B cell (primary cell): ENCODE measurements around the gene MPIG6B. TPM values are rescaled to one million over a fixed set of nuclear protein-coding genes. Genes with fewer than 3 reads are reported as not detected.

Experiments used
- ATAC-seq: fragments of 200-7000 bp; cut with Tn5 transposase; one replicate; pipeline ENCODE4 v1.10.0; 2021; ENCODE audit warnings: low read depth, mild to moderate bottlenecking, moderate number of reproducible peaks, moderate library complexity
- CTCF ChIA-PET: fragments of 350-600 bp; sonication (Branson Sonifier 250); formaldehyde crosslinking; loops from one replicate; lab custom pipeline; 2021; ENCODE audit warnings: antibody characterized with exemption, inconsistent platforms; lab: Charles Lee
- POLR2A ChIA-PET: fragments of 350-600 bp; sonication (Branson Sonifier 250); formaldehyde crosslinking; loops from one replicate; lab custom pipeline; 2021; ENCODE audit warnings: antibody characterized with exemption; lab: Charles Lee
- DNase-seq: peaks from one replicate; pipeline ENCODE4 v3.0.0; 2013
- H2AFZ ChIP-seq: 2 replicates; pipeline ENCODE4 v1.6.1; 2012; ENCODE audit warnings: mild to moderate bottlenecking, low read depth, low read length; ENCODE audit not compliant: insufficient read depth, poor library complexity, severe bottlenecking
- H3K27ac ChIP-seq, 2 donors: 1 replicate in 1 of 2; 2 replicates in 1 of 2; pipeline ENCODE4 v1.5.1; 2012 to 2013; ENCODE audit warnings: low read length in 2 of 2, mild to moderate bottlenecking in 2 of 2, moderate library complexity in 1 of 2
- H3K27me3 ChIP-seq, 4 experiments: fragments of 200-600 bp in 1 of 4; sonication (generic) in 1 of 4; replicated peaks in 1 of 4; 1 replicate in 2 of 4; 2 replicates in 2 of 4; pipeline versions ENCODE4 v1.6.1 to v1.7.0; 2013 to 2016; ENCODE audit warnings: low read length in 3 of 4, mild to moderate bottlenecking in 2 of 4, mixed read lengths in 1 of 4, moderate library complexity in 1 of 4; ENCODE audit not compliant: insufficient read depth in 4 of 4, control insufficient read depth in 3 of 4; ENCODE audit errors: control extremely low read depth in 1 of 4
- H3K36me3 ChIP-seq, 2 experiments: replicated peaks in 1 of 2; 1 replicate in 1 of 2; 2 replicates in 1 of 2; pipeline versions ENCODE4 v1.6.1 to v1.7.1; 2013; ENCODE audit warnings: low read length in 1 of 2; ENCODE audit not compliant: insufficient read depth in 2 of 2, control insufficient read depth in 1 of 2; ENCODE audit errors: control extremely low read depth in 1 of 2, extremely low read depth in 1 of 2
- H3K4me1 ChIP-seq, 2 donors: fragments of 200-600 bp in 1 of 2; sonication (generic) in 1 of 2; 1 replicate in 1 of 2; 2 replicates in 1 of 2; pipeline versions ENCODE4 v1.5.1 to v1.6.1; 2013 to 2017; ENCODE audit warnings: low read length in 2 of 2; ENCODE audit not compliant: control insufficient read depth in 2 of 2, insufficient read depth in 2 of 2
- H3K4me2 ChIP-seq: replicated peaks from 2 replicates; pipeline ENCODE3; 2012; ENCODE audit warnings: mild to moderate bottlenecking, low read depth, low read length; ENCODE audit not compliant: poor library complexity, severe bottlenecking
- H3K4me3 ChIP-seq, 5 experiments: fragments of 200-600 bp in 1 of 5; sonication (generic) in 1 of 5; 1 replicate in 3 of 5; 2 replicates in 2 of 5; pipeline versions ENCODE4 v1.5.1 to v1.7.0; 2011 to 2016; ENCODE audit warnings: low read length in 4 of 5, mild to moderate bottlenecking in 4 of 5, low read depth in 2 of 5, control low read depth in 1 of 5, moderate library complexity in 1 of 5; ENCODE audit not compliant: insufficient read depth in 1 of 5; ENCODE audit errors: control extremely low read depth in 1 of 5, extremely low read depth in 1 of 5
- H3K79me2 ChIP-seq: fragments of 200-600 bp; sonication (generic); one replicate; pipeline ENCODE4 v1.6.0; 2016; ENCODE audit warnings: low read length; ENCODE audit not compliant: control insufficient read depth, insufficient read depth
- H3K9ac ChIP-seq: fragments of 200-600 bp; sonication (generic); 2 replicates; pipeline ENCODE4 v1.6.1; 2017; ENCODE audit warnings: mild to moderate bottlenecking, low read length, moderate library complexity
- H3K9me3 ChIP-seq, 3 donors: one replicate each; pipeline versions ENCODE4 v1.6.1 to v1.7.1; 2013; ENCODE audit warnings: low read length in 2 of 3; ENCODE audit not compliant: control insufficient read depth in 2 of 3, insufficient read depth in 1 of 3; ENCODE audit errors: control extremely low read depth in 1 of 3
- H4K20me1 ChIP-seq: 2 replicates; pipeline ENCODE4 v1.6.0; 2012; ENCODE audit warnings: mild to moderate bottlenecking, low read length; ENCODE audit not compliant: insufficient read depth, control insufficient read depth, poor library complexity, severe bottlenecking
- H3K27ac Mint-ChIP-seq: one replicate; pipeline ENCODE4 v1.8.0; 2021; ENCODE audit warnings: mixed read lengths
- H3K27me3 Mint-ChIP-seq: one replicate; pipeline ENCODE4 v1.8.0; 2021; ENCODE audit warnings: mixed read lengths
- H3K4me1 Mint-ChIP-seq: one replicate; pipeline ENCODE4 v1.8.0; 2021; ENCODE audit warnings: mixed read lengths
- H3K4me3 Mint-ChIP-seq: one replicate; pipeline ENCODE4 v1.8.0; 2021; ENCODE audit warnings: mixed read lengths
- H3K9me3 Mint-ChIP-seq: one replicate; pipeline ENCODE4 v1.8.0; 2022; ENCODE audit warnings: mixed read lengths; ENCODE audit not compliant: insufficient read depth
- CTCF ChIP-seq: fragments of 200-600 bp; IDR thresholded peaks from one replicate; pipeline ENCODE4 v1.8.0; 2022; ENCODE audit warnings: antibody characterized with exemption, mild to moderate bottlenecking
- EZH2 ChIP-seq: IDR thresholded peaks from 2 replicates; pipeline ENCODE4 v1.6.1; 2012; ENCODE audit warnings: borderline replicate concordance, low read depth, mild to moderate bottlenecking, moderate library complexity, low read length; ENCODE audit not compliant: insufficient read depth, poor library complexity, severe bottlenecking
- WGBS: methylation state at CpG from one replicate; pipeline ENCODE4 v1.1.5; 2013; ENCODE audit warnings: missing lambda C conversion rate; ENCODE audit not compliant: insufficient coverage; 5-methylcytosine and 5-hydroxymethylcytosine counted together
- intact Hi-C: fragments of 100-400 bp; cut with micrococcal nuclease; formaldehyde crosslinking; loops from one replicate; pipeline ENCODE4 v1.10.0; 2022
- polyA plus RNA-seq: library from polyadenylated mRNA; depleted of rRNA; stranded (reverse); fragments of >200 nt; gene quantifications from 2 replicates; pipeline ENCODE4 v1.2.3, GENCODE V29; 2012
- total RNA-seq, 2 donors: library from RNA; stranded (reverse); fragments of 120-200 nt in 1 of 2; gene quantifications; 1 replicate in 1 of 2; 2 replicates in 1 of 2; pipeline versions ENCODE4 v1.2.3 to v1.2.4, GENCODE V29; 2013 to 2022

Gene MPIG6B
- total and polyA plus RNA-seq, 2 donors (not counting 1 experiment from before 2014, with no cell fraction given) = 0.54 to 1.6 TPM

GRCh38 chr6:31727717-31728671 lies 4.8 kb downstream of the MPIG6B start:
- Histone ChIP-seq H3K36me3 (peaks cover 1 to 42% of the 10 kb centered on the region in 2 experiments), H3K4me2 (peak overlapping the region; percentile 88), H3K4me3 (peak overlapping the region in 4 of 5 experiments; percentile 27 to 94 (median 88)), H3K4me1 (peaks cover 42 to 56% of the 10 kb centered on the region in 2 donors), H3K9me3 (no peaks in the 10 kb centered on the region), H3K27ac (peak overlapping the region; percentile 78 to 82), H3K9ac (peak overlapping the region; percentile 90), H3K79me2 (peaks cover 22% of the 10 kb centered on the region), H2AFZ (peak overlapping the region; percentile 71), H4K20me1 (peaks cover 8% of the 10 kb centered on the region), H3K27me3 (no peaks in the 10 kb centered on the region)
- WGBS = 79% methylated on average over 31 of the region's 41 CpGs
- Mint-ChIP-seq H3K4me3 (peak overlapping the region; percentile 99), H3K27ac (peak overlapping the region; percentile 95), H3K4me1 (peaks cover 71% of the 10 kb centered on the region), H3K27me3 (no peaks in the 10 kb centered on the region), H3K9me3 (no peaks in the 10 kb centered on the region)
- ChIA-PET CTCF (interaction anchor here (0.5 to 6.3 kb wide), 30 partner anchors 11 to 224 kb away, joined by 3 to 90 read pairs (median 4); partner anchors contain the start of genes ABHD16A, APOM, CLIC1 and HSPA1B), POLR2A (interaction anchor here (0.5 to 2.3 kb wide), 16 partner anchors 9 to 1556 kb away, joined by 3 to 36 read pairs (median 4); partner anchors contain the start of genes ABHD16A, BAG6, CLIC1 and HSPA1B)
- peak; percentile 0 for ATAC-seq
- no peak for DNase-seq
- TF ChIP-seq CTCF (no peak), EZH2 (no peak)
- intact Hi-C loops = loop anchor here (1.0 to 2.0 kb wide), 4 partner anchors 67 to 135 kb away; partner anchors contain the start of genes C6orf47 and NEU1
